GM21526 (cell line): Measurements from ENCODE around the gene DOCK4.

Experiments
- ATAC-seq: cut with Tn5 transposase; IDR thresholded peaks from one replicate; pipeline ENCODE4 v1.9.1; 2021; ENCODE audit warnings: moderate library complexity; ENCODE audit not compliant: unreplicated experiment, low FRiP score

The DOCK4 gene

DNA sequence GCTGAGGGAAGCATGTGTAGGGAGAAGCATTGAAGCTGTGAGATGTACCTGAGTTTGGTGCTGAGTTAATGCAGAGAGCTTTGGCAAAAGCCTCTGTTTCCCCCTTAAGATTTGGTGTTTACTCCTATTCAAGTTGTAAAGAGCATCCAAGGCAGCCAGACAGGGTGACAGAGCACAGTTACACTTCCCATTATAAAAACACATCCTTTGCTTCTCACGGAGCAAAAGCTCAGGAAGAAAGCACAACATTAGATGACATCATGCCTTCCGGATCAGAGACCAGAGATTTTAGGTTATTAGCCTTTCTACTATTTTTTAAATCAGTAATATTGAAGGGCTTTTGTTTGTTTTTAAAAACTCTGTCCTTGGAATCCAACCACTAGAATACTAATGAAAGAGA is 182.9 kb downstream of the DOCK4 start:
- no peak for ATAC-seq

DNA sequence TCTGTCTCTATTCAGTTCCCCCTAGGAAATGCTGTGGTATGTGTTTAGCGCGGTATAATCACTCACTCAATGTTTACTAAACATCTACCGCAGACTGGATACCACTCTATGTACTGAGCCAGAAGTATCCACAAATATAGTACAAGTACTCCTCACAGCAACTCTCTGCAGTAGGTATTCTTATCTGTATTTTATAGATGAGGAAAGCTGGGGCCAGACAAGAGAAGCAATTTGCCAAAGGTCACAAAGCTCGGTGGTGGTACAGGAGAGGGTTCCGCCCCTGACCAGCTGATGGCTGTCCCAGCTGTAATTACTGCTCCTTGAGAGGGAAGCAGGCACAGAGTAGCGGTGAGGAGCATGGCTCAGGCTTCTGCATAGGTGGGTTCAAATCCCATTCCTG is 184.1 kb downstream of the DOCK4 start:
- no peak for ATAC-seq

DNA sequence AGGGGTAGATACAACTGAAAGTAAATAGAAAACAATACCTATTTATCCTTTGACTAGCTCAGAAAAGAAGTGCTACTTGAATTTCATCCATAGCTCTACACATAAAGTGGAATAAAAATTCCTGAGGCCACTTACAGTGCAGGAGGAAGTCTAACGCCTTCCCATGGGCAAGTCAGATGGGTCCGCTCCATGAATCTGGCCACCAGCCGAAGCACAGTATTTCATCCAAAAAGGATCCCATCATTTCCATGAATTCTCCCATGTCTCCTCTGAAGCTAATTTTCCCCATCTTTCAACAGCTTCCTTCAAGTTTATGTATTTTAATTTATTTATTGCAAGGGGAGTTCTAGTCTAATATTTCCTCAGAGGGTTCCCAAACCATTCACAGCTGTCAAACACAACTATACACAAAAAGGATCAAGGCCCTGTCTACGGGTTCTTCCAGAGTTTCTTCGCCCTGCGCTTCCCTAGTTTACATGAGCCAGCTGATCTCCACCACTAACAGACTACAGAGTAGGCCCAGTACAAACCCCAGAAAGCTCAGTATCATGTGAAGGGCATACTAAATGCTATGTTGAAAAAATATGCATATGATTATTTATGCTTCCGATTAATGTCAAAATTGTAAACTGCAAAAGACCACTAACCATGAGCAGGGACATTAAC is 184.7 kb downstream of the DOCK4 start:
- ATAC-seq: no peak

DNA sequence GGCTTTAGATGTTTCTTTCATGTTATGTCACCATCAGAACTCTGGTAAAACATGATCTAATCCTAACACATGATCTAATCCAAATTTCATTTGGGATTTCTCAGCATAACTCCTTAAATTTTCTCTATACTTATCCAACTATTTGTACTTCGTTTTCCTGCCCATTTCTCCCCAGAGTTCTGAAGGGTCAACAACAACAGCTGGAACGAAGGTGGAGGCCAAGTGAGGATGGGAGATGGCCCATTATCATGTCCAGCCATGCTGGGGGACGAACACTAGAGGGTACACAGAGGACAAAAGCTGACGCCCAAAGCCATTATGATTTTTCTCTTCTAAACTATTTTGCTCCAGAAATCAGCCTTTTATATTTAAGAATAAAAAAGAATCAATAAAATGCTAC is 185.4 kb downstream of the DOCK4 start:
- no peak for ATAC-seq

DNA sequence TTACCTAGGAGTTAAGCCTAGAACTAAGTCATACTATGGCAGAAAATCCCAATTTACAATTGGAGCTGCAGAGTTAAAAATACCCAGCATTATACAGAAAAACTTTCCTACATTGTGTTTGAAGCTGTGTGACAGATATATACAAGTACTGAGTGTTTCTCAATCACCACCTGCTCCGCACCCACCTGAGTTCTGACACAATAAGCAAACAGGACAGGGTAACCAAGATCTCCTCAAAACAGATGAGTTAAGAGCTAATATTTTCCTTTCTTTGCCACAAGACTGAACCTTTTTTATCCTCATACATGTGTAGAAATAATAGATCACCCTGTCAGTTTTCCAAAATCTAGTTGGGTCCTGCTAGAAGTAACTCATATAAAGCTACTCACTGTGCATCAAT is 186.3 kb downstream of the DOCK4 start:
- ATAC-seq: no peak

DNA sequence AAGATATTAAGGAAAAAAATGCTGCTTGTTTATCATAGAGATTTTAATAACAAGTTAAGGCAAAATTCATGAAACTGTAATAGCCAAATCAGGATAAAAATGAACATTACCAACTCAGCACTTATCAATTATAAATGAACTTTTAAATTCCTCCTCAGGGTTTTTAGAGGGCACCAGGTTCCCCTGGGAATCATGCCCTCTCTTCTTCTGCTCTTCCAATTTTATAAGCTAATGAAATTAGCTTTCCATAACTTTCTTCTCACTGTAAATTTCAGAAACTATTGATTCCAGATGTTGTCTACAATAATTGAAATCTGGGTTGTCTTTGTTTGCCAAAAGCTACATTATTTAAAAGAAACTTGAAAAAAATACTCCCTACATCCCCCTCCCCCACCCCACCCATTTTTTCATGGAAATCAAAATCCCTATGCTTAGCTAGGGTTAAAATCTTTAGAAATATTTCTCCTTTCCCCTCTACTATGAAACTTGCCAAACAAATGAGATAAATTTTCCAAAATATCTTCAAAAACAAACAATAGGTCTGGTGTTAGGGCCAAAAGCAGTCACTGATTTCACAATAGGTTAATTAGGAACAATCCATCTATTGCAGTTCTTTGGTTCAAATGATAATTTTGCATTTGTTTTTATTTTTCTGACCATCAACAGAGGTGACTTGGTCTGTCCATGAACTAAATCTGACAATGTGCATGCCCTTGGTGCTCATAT is 187.7 kb downstream of the DOCK4 start:
- no peak for ATAC-seq

DNA sequence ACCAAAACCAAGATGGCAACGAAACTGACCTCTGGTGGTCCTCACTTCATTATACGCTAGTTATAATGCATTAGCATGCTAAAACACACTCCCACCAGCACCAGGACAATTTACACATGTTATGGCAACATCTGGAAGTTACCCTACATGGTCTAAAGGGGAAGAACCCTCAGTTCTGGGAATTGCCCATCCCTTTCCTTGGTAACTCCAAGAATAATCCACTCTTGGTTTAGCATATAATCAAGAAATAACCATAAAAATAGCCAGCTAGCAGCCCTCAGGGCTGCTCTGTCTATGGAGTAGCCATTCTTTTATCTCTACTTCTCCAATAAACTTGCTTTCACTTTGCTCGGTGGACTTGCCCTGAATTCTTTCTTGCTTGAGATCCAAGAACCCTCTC is 191.1 kb downstream of the DOCK4 start:
- no peak for ATAC-seq

- ATAC-seq: no peak
Measured at GRCh38 chr7:112014347-112014746, 191.9 kb downstream of the DOCK4 start.

GRCh38 chr7:112013274-112013673 is 192.9 kb downstream of the DOCK4 start:
- no peak for ATAC-seq

DNA sequence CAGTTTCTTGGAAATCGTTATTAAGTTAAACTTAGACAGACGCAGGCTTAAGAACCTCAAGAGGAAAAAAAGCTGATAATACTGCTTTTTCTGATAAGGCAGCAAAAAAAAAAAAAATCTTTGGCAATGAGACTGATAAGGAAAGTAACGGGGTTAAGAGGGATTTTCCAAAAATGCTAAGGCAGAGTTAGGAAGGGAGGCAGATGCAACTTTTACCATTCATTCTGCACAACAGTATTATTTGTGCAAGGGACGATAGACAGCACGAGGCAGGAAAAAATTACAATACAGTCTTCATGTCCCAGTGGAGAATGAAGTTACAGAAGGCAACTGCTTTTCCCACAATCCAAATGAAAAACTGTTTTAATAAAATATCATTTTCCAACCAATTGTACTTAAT is 194.0 kb downstream of the DOCK4 start:
- ATAC-seq: no peak

DNA sequence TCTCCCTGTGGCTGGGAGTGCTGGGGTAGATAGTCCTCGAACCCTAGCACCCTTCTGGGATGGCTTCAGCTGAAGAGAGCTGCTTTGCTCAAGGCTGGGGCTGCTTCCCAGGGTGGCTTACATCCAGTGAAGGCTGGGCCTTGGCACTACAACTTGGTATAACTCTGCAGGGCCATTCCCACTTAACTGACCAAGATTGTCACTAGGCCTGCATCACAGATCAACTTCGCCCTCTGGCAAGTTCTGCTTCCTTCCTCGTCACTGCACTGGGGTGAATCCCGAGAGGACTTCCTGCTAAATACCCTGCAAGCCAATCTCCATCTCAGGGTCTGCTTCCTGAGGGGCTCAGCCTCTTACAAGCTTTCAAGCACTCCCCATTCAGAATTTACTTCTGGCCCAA is 195.2 kb downstream of the DOCK4 start:
- ATAC-seq: no peak

GRCh38 chr7:112010109-112010508 is 196.1 kb downstream of the DOCK4 start:
- ATAC-seq: no peak

GRCh38 chr7:112009081-112009480 is 197.1 kb downstream of the DOCK4 start:
- no peak for ATAC-seq

GRCh38 chr7:112007185-112007584 is 199.0 kb downstream of the DOCK4 start:
- no peak for ATAC-seq

- no peak for ATAC-seq
Measured at GRCh38 chr7:112006071-112006470, 200.1 kb downstream of the DOCK4 start.

DNA sequence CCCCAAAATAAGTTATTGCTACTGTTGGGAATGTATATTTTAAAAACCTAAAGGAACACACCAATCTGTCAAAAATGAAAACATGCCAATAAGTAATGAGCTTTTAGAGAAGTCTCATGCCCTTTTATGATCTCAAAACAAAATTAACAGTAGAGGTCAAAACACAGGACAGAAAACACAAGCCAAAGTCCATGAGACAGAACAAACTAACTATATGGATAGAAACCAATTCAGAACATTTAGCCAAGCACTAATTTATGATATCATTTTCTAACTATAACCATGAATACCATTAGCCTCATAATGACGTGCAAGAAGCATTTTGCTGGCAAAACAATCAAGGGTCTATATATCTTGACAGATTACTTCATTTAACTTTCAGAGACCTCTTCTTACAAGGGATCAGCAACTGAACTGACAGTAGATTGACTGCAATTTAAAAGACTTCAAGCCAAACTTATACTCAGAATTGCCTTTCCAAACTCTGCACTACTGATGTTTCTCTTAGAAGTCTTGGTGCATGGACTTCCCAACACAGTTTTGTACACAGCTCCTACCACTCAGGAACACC is 200.9 kb downstream of the DOCK4 start:
- ATAC-seq: no peak

DNA sequence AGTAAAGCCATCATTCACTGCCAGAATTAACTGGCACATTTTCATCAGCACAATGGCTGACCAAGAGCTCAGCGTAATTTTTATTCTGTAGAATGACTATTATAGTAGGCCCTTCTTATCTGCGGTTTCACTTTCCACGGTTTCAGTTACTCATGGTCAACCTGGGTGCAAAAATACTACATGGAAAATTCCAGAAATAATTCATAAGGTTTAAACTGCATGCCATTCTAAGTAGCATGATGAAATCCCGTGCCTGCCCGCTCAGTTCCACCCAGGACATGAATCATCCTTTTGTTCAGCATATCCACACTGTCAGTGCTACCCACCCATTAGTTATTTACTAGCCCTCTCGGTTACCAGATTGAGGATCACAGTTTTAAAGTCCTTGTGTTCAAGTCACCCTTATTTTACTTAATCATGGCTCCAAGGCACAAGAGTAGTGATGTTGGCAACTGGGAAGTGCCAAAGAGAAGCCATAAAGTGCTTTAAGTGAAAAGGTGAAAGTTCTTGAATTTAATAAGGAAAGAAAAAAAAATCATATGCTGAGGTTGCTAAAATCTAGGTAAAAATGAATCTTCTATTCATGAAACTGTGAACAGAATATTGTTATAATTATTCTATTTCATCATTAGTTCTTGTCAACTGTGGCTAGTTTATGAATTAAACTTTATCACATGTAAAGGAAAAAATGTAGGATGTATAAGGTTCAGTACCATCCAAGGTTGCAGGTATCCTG is 204.9 kb downstream of the DOCK4 start:
- ATAC-seq: no peak

DNA sequence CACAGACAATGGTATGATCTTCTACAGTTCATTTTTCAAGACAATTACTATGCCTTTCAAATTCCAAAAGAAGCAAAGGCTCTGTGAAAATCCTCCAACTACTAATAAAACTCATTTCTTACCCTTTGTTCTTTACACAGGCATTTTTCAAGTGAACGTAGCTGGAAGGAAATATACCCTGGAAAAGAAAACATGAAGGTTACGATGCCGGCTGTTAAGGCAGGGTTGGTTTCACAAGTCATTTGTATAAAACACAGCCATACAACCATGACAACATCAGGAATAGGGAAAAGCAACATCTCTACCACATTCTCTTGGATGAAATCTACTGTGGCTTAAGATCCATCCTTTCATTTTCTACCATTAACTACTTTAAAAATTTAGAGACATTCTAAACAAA is 207.9 kb downstream of the DOCK4 start:
- ATAC-seq: no peak

GRCh38 chr7:111997546-111997945 is 208.7 kb downstream of the DOCK4 start:
- ATAC-seq: no peak

- no peak for ATAC-seq
Measured at GRCh38 chr7:111992601-111993000, 213.6 kb downstream of the DOCK4 start.

DNA sequence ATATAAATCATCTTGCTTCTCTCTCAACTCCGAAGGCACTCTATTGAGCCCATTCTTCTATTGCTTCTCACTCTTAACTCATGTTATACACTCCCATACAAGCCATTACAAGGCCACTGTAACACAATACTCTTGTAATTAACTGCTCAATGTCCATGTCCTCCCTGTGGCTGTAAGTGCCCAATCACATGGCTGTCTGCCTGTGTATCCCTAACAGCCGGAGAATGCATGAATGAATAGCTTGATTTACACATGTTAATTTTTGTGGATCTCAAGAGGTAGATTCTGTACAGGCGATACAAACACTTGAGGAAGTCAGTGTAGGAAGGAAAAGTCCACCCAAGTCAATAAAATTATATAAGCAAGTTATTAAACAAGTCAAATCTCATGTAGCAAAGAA is 215.6 kb downstream of the DOCK4 start:
- ATAC-seq: no peak
